CD4-positive, alpha-beta T cell treated with Interleukin-17A for 1 hour (primary cell): ENCODE measurements around the gene LMOD3.

Source experiments
- DNase-seq: peaks from one replicate; pipeline ENCODE4 v3.0.0-alpha.2; 2020

Gene LMOD3

GRCh38 chr3:69090021-69090420, 32.4 kb downstream of the LMOD3 start:
- no peak for DNase-seq

GRCh38 chr3:69088063-69088462, 34.3 kb downstream of the LMOD3 start:
- no peak for DNase-seq

- DNase-seq = no peak
These were observed 35.2 kb downstream of the LMOD3 start for GRCh38 chr3:69087030-69087791.

- peak; percentile 65 for DNase-seq
These were observed 36.3 kb downstream of the LMOD3 start for GRCh38 chr3:69085833-69086722.

- no peak for DNase-seq
These were observed 37.1 kb downstream of the LMOD3 start for GRCh38 chr3:69085168-69085832.

- peak; percentile 95 for DNase-seq
These were observed 37.8 kb downstream of the LMOD3 start, which contains the start of gene ARL6IP5 for GRCh38 chr3:69084326-69085167. Gene ARL6IP5, plus strand, starts transcription at chr3:69084937. Its CDS starts 111 bp downstream, at chr3:69085048.

- DNase-seq = peak; percentile 84
These were observed 39.6 kb downstream of the LMOD3 start for GRCh38 chr3:69082805-69083204.

GRCh38 chr3:69082361-69082760, 40.0 kb downstream of the LMOD3 start:
- DNase-seq = no peak

- no peak for DNase-seq
These were observed 40.7 kb downstream of the LMOD3 start for GRCh38 chr3:69081583-69082262.

GRCh38 chr3:69080233-69080920, 42.0 kb downstream of the LMOD3 start, which contains the start of gene UBA3:
Gene UBA3, minus strand, starts transcription at chr3:69080365. Its CDS starts 12 bp downstream, at chr3:69080353.
- peak; percentile 92 for DNase-seq

GRCh38 chr3:69079269-69080159, 42.9 kb downstream of the LMOD3 start:
- DNase-seq = no peak

GRCh38 chr3:69072928-69073327, 49.5 kb downstream of the LMOD3 start:
- DNase-seq = no peak

- no peak for DNase-seq
These were observed 56.3 kb downstream of the LMOD3 start for GRCh38 chr3:69066121-69066520.

GRCh38 chr3:69065318-69065964, 57.0 kb downstream of the LMOD3 start:
- DNase-seq = peak; percentile 59

- peak; percentile 24 for DNase-seq
These were observed 58.8 kb downstream of the LMOD3 start for GRCh38 chr3:69063636-69064035.

GRCh38 chr3:69059688-69060087, 62.7 kb downstream of the LMOD3 start:
- DNase-seq = no peak

- no peak for DNase-seq
These were observed 63.5 kb downstream of the LMOD3 start for GRCh38 chr3:69058947-69059224.

- peak; percentile 59 for DNase-seq
These were observed 64.0 kb downstream of the LMOD3 start for GRCh38 chr3:69058180-69058946.
